Measurements from ENCODE around the gene C1orf167. TPM values are rescaled to one million over a fixed set of nuclear protein-coding genes. Genes with fewer than 3 reads are reported as not detected.

Gene C1orf167
- total RNA-seq, 1 donor from 2014 or later, result not detected

GRCh38 chr1:11771481-11772043, 9.6 kb downstream of the C1orf167 start:
- Mint-ChIP-seq H3K27ac (ENCODE audit: unreplicated experiment) (no peak overlapping the region), H3K27me3 (ENCODE audit: low read depth) (peaks cover 6% of the 10 kb centered on the region), H3K36me3 (ENCODE audit: low read depth) (no peaks in the 10 kb centered on the region), H3K4me1 (ENCODE audit: low read depth) (no peaks in the 10 kb centered on the region), H3K4me3 (ENCODE audit: unreplicated experiment) (no peak overlapping the region), H3K9me3 (ENCODE audit: low read depth) (no peaks in the 10 kb centered on the region)
- no peak for TF ChIP-seq CTCF (IDR thresholded peaks at IDR 0.05)
- no peak for DNase-seq (ENCODE audit: low spot score)

- no peak for TF ChIP-seq CTCF (IDR thresholded peaks at IDR 0.05)
- Mint-ChIP-seq H3K27ac (ENCODE audit: unreplicated experiment) (no peak overlapping the region), H3K9me3 (ENCODE audit: low read depth) (no peaks in the 10 kb centered on the region), H3K4me3 (ENCODE audit: unreplicated experiment) (no peak overlapping the region), H3K36me3 (ENCODE audit: low read depth) (no peaks in the 10 kb centered on the region), H3K4me1 (ENCODE audit: low read depth) (no peaks in the 10 kb centered on the region), H3K27me3 (ENCODE audit: low read depth) (peaks cover 2% of the 10 kb centered on the region)
- no peak for DNase-seq (ENCODE audit: low spot score)
Observed at GRCh38 chr1:11772458-11772857, 10.5 kb downstream of the C1orf167 start.

- Mint-ChIP-seq H3K27ac (ENCODE audit: unreplicated experiment) (no peak overlapping the region), H3K4me1 (ENCODE audit: low read depth) (no peaks in the 10 kb centered on the region), H3K9me3 (ENCODE audit: low read depth) (no peaks in the 10 kb centered on the region), H3K4me3 (ENCODE audit: unreplicated experiment) (no peak overlapping the region), H3K36me3 (ENCODE audit: low read depth) (no peaks in the 10 kb centered on the region), H3K27me3 (ENCODE audit: low read depth) (no peaks in the 10 kb centered on the region)
- no peak for TF ChIP-seq CTCF (IDR thresholded peaks at IDR 0.05)
- DNase-seq (ENCODE audit: low spot score), result no peak
Observed at GRCh38 chr1:11774753-11775152, 12.8 kb downstream of the C1orf167 start.

- no peak for TF ChIP-seq CTCF (IDR thresholded peaks at IDR 0.05)
- H3K4me1 Mint-ChIP-seq (ENCODE audit: low read depth), result no peaks in the 10 kb centered on the region
- no peak for DNase-seq (ENCODE audit: low spot score)
- H3K27ac Mint-ChIP-seq (ENCODE audit: unreplicated experiment), result no peak overlapping the region
- no peaks in the 10 kb centered on the region for H3K36me3 Mint-ChIP-seq (ENCODE audit: low read depth)
- H3K9me3 Mint-ChIP-seq (ENCODE audit: low read depth), result no peaks in the 10 kb centered on the region
- no peaks in the 10 kb centered on the region for H3K27me3 Mint-ChIP-seq (ENCODE audit: low read depth)
- H3K4me3 Mint-ChIP-seq (ENCODE audit: unreplicated experiment), result no peak overlapping the region
Observed at GRCh38 chr1:11777658-11778322, 15.8 kb downstream of the C1orf167 start.

- Mint-ChIP-seq H3K4me3 (ENCODE audit: unreplicated experiment) (no peak overlapping the region), H3K36me3 (ENCODE audit: low read depth) (no peaks in the 10 kb centered on the region), H3K27me3 (ENCODE audit: low read depth) (no peaks in the 10 kb centered on the region), H3K27ac (ENCODE audit: unreplicated experiment) (no peak overlapping the region), H3K4me1 (ENCODE audit: low read depth) (no peaks in the 10 kb centered on the region), H3K9me3 (ENCODE audit: low read depth) (no peaks in the 10 kb centered on the region)
- DNase-seq (ENCODE audit: low spot score), result no peak
- TF ChIP-seq CTCF (IDR thresholded peaks at IDR 0.05), result no peak
Observed at GRCh38 chr1:11778336-11778735, 16.3 kb downstream of the C1orf167 start.
